NCI-H2171 (cell line): ENCODE results near the gene ANKEF1.
A peak's percentile ranks its signal among the peaks of the same experiment; 100 is the strongest.
"Not testable (repeated sequence)": the region's sequence is repeated elsewhere in the genome, so short reads cannot be mapped to it uniquely, and the experiment has no call there.

ENCODE experiments used
- DNase-seq: peaks from one replicate; lab custom pipeline; 2025; lab: John Stamatoyannopoulos, UW

ANKEF1 gene

DNA sequence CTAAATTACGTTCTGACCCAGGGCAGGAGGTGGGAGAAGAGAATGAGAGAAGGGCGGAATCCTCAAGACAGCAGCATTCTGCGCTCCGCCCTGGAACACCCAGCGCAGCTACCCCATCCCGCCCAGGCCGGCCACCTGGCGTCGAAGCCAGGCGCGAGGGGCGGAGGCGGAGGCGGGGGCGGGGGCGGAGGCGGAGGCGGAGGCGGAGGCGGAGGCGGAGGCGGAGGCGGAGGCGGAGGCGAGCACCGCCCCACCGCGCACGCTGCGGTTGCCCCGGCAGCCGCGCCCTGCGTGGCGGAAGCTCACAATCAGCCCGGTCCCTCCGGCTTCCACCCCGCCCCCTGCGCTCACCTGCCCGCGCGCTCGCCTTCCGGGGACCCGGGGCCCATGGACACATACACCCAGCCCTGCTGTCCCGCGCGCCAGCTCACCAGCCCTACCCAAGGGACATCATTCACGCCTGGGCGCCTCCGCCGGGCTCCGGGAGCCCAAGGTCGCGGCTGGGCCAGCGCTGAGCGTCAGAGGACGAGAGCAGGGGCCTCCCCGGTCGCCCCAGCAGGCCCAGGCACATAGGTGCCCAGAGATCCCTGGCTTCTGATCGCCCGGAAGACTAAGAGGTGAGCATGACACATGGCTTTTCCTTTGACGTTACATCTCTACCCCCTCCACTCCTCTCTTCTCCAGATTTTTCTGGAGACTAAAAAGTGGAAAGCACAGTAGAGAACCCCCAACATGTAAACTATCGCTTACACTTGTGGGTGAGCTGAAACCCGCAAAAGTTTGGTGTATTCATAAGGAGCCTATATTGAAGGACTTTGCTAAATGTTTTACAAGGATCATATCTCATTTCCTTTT lies at the start of gene ANKEF1:
Gene ANKEF1 (plus strand): TSS at position 271 of the 855 bp plus-strand sequence. CDS start 3,315 bp downstream, outside the sequence.
- DNase-seq = peak; percentile 97

GRCh38 chr20:9985281-9985680 lies 49.5 kb upstream of the ANKEF1 start:
- no peak for DNase-seq

DNA sequence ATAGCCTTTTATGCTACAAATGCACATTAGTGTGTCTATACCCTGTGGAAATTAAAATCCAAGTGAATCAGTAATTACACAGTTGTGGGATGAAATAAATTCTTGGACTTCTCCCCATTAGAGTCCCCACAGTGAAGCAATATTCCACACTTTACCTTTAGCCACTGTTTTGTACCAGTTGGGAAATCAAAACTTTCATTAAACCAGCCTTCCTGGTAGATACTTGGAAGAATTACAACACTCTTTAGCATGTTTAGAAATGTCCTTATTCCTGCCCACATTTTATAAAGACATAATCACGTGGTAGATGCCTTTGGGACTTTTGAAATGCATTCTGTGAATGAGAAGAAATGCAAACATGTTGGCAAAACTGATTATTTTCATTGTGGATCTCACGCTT lies 49.0 kb upstream of the ANKEF1 start:
- DNase-seq = no peak

DNA sequence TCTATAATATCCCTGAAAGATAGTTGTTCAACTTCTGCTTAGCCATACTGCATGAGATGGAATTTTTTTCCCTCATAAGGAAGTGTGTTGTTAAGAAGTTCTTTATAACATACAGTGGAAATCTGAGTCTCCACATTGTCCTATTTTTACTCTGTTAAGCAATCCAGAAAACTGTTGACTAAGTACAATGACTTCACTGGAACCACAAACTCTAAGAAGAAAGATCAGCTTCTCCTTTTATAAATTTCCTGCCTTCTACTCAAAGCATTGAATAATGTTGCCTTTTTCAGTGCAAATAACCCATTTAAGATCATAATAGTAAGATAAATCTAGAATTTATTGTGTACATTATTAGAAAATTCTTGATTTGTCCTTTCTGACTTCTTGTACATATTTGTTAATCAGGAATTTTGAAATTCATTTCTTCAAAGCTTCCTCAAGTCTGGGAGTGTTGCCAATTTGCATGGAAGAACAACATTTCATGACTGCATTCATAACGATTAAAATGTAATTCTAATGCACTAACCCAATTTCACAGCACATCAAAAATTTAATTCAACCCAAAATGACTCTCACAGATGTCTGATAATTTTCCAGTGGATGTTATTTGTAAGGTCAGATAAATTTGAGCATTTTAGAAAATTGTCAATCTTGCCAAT lies 45.6 kb upstream of the ANKEF1 start:
- DNase-seq = no peak

GRCh38 chr20:9993137-9993536 lies 41.6 kb upstream of the ANKEF1 start:
- DNase-seq = no peak

DNA sequence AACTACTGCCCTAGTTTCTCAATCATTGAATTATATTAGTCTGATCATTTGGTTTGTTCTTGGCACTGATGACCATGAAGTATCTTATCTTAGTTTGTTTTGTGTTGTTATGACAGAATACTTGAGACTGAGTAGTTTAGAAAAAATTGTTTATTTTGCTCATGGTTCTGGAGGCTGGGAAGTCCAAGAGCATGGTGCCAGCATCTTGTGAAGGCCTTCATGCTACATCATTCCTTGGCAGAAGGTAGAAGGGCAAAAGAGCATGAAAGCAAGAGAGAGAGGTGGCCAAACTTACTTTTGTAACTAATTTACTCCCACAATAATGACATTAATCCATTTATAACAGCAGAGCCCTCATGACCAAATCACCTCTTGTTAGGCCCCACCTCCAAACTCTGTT lies 40.1 kb upstream of the ANKEF1 start:
- DNase-seq = no peak

- no peak for DNase-seq
Measured at GRCh38 chr20:9995510-9996272, 39.1 kb upstream of the ANKEF1 start.

DNA sequence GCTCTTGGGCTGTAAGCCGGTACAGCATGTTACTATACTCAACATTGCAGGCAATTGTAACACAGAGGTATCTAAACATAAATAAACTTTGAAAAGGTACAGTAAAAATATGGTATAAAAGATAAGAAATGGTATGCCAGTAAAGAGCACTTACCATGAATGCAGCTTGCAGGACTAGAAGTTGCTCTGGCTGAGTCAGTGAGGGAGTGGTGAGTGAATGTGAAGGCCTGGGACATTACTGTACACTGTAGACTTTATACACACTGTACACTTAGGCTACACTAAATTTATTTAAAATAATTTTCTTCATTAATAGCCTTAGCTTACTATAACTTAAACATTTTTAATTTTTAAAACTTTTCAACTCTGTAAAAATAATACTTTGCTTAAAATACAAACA lies 37.8 kb upstream of the ANKEF1 start:
- DNase-seq = no peak

- DNase-seq = peak; percentile 96
Measured at GRCh38 chr20:9999645-10000044, 35.1 kb upstream of the ANKEF1 start.

GRCh38 chr20:10002866-10003265 lies 31.9 kb upstream of the ANKEF1 start:
- DNase-seq = peak; percentile 60

DNA sequence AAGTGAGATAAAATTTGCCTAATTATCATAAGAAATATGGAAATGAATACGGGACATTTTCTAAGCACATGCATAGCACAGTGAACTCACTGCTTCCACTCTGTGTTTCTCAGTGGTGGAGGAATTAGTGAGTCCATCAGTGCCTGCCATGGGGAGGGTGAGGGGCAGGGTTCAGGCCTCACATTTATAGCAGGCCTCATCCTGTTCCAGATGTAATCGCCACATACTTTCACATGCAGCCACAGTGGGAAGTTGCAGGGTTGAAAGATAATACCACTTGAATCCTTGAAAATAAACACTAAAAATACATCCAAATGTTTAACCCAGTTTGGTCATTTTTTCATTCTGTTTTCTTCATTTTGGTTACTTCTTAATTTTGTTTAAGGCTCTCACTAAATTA lies 29.9 kb upstream of the ANKEF1 start:
- DNase-seq = no peak

- DNase-seq = no peak
Measured at GRCh38 chr20:10005885-10006284, 28.9 kb upstream of the ANKEF1 start.

- DNase-seq = no peak
Measured at GRCh38 chr20:10006447-10007090, 28.2 kb upstream of the ANKEF1 start.

GRCh38 chr20:10007158-10007557 lies 27.6 kb upstream of the ANKEF1 start:
- no peak for DNase-seq

- peak; percentile 28 for DNase-seq
Measured at GRCh38 chr20:10007747-10008146, 27.0 kb upstream of the ANKEF1 start.

GRCh38 chr20:10012464-10012863 lies 22.3 kb upstream of the ANKEF1 start:
- no peak for DNase-seq

DNA sequence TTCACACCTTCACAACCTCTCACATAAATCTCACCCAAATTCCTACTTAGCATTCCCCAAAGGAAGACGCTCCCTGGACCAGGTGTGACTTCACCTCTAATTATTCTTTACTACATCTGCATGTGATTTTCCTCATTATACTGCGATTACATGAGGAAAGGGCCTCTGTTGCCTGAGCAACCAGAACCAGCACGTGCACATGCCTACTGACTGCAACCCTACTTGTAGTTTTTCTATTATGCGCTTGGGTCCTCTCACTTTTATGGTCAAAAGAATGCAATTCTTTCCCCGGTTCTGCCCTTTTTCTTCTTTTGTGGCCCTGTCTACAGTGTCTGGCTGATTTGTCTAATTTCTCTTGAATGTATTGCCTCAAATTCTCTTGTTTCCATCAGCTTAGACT lies 20.4 kb upstream of the ANKEF1 start:
- no peak for DNase-seq

DNA sequence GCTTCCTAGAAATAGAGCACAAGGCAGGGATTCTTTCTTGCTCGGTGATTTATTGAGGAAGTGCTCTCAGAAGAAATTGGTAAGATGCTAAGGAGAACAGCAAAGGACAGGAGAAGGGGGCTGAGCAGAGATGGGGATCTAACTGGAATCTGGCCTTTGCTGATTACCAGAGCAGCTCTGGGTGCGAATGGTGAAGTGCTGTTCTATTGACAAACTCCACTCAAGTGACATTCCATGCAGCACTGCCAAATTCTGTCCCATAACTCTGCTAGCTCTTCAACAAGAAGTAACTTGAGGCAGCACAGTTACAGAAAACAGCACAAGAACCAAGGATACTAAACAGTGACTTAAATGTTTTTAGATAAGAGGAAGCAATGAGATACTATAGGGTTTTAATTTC lies 13.8 kb upstream of the ANKEF1 start:
- DNase-seq = no peak

- DNase-seq = no peak
Measured at GRCh38 chr20:10022625-10023024, 12.2 kb upstream of the ANKEF1 start.

GRCh38 chr20:10023911-10024310 lies 10.9 kb upstream of the ANKEF1 start:
- no peak for DNase-seq

GRCh38 chr20:10031451-10032215 lies 3.2 kb upstream of the ANKEF1 start:
- not testable (repeated sequence) for DNase-seq
